ENCODE measurements around the gene BCAN.

DNA sequence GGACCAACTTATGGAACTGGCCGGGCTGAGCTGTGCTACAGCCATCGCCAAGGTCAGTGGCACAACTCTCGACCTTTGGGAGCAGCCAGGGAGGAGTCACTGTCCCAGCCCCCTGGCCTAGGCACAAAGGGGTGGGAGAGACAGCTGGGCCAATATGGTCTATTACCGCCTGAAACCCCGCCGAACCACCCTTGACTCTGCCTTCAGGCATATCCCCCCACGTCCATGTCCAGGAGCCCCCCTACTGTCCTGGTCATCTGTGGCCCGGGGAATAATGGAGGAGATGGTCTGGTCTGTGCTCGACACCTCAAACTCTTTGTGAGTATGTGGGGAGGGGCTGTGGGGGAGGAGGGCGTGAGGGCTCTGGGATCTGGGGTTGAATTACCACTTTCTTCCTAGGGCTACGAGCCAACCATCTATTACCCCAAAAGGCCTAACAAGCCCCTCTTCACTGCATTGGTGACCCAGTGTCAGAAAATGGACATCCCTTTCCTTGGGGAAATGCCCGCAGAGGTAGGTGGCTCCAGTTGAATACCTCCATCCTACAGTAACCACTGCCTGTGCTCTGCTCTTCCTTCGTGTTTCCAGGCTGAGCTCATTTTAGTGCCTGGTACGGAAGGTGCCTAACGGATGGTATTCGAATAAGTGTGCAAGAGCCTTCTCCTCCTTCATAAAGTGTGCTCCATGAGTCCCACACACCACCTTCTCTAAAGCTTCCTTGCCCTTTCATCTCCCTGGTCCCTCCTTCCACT, 49.6 kb upstream of the BCAN start:
- no peak for TF ChIP-seq POLR2A (IDR thresholded peaks at IDR 0.05)
- TF ChIP-seq EP300 (IDR thresholded peaks at IDR 0.05): no peak
